GM21723 (cell line): Measurements from ENCODE around the gene RPL3.
A peak's percentile ranks its signal among the peaks of the same experiment; 100 is the strongest.

Experiments used
- ATAC-seq: cut with Tn5 transposase; IDR thresholded peaks from one replicate; pipeline ENCODE4 v1.9.1; 2021; ENCODE audit warnings: mild to moderate bottlenecking, moderate library complexity; ENCODE audit not compliant: unreplicated experiment

RPL3 gene

DNA sequence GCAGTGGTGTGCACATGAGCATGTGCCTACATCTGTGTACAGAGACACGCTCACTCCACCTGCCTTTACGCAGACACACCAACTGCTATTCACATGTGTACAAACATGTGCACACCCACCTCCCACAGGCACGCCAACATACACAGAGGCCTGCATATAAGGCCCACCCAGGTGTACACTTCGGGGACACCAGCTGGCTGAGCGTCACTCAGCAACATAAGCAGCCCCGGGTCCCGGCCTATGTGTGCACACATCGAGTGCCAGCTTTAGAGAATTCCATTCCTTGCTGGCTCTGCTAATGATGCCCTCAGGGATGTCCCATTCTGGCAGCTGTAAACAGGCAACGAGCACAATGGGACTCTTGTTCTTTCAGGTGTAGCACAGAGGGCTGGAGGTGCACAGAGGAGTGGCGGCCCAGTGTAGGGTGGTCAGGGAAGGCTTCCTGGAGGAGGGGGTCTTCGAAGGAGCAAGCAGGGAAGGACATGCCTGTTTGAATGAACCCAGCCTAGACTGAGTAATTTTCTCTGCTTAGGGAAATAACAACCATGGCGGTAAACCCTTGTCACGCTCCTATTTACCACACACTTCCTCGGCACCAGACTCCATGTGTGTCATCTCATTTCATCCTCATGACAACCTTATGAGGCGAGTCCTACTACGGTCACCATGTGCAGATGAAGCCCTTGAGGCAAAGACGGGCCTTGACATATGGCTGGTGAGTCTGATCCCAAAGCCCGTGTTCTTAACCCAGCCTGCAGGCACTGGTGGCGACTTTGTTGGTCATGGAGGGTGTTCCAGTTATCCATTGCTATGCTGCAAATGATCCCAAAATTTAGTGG lies 35.1 kb downstream of the RPL3 start:
- ATAC-seq, result no peak

DNA sequence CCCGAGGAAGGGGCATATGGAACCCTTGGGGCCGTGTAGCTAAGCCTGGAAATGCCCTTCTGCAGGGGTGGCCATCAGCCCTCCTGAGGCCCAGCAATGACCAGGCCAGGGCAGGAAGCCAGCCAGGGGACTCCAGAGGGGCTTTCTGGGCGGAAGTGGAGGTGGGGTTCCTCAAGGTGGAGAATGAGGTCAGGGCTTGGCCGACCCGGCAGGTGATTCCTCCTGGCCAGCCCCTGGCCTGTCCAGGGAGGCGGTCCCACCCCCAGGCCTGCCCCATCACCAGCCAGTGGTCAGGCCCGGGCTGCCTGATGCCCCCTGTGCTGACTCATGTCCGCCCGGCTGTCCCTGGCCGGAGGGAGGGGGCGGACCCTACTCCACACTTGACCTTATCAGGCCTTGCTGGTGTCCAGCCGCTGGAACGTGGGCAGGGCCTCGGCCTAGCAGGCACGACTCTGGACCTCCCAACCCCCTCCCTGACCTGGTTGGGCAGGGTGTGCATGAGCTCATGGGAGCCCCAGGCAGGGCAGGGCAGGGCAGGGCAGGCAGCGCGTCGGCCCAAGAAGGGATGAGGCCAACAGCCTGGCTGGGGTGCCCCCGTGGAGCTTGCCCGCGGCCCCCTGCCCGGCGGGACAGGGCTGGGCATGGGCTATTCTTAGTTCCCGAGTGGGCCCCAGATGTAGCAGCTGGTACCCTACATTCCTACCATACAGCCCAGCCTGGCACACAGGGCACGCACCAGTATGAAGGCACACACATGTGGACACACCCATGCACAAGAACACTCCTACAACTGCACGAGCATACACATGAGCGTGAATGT lies 35.9 kb downstream of the RPL3 start:
- no peak for ATAC-seq

DNA sequence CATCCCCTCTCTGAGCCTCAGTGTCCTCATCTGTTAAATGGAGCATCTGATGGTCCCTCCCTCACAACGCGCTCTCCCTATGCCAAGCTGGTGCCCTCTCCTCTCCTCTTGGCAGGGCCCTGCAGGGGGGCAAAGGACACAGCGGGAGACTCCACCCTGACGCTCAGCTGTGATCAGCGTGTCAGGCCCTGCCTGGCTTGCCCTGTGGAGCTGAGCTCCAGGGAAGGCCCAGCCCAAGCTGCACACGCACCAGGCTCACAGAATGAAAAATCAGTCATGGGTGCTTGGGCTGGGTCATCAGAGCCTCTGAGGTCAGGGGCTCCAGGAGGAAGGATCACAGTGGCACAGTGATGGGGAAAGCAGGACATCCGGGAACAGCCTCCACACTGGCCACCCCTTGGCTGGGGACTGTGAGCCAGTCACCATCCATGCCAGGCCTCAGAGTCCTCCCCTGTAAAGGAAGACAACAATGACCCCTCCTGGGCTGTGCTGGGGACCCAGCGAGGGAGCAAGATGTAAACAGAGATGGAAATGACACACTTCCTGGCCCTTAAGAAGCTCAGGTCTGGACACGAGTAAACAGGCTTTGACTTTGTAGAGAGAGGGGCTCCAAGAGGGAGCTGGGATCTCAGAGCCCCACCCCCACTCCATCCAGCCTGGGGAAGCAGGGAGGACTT lies 36.6 kb downstream of the RPL3 start:
- ATAC-seq, result no peak

DNA sequence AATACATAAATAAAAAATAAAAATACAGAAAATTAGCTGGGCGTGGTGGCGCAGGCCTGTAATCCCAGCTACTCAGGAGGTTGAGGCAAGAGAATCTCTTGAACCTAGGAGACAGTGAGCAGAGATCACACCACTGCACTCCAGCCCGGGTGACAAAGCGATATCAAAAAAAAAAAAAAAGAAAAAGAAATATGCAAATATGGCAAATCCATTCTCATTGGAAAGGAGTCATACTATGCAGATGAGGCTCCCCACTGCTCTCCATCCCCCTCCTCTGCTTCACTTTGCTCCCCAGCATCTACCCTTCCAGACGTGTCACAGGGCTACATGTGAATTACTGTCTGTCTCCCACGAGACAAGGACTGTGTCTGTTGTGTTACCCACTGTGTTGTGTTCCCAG lies 38.3 kb downstream of the RPL3 start:
- ATAC-seq, result no peak

DNA sequence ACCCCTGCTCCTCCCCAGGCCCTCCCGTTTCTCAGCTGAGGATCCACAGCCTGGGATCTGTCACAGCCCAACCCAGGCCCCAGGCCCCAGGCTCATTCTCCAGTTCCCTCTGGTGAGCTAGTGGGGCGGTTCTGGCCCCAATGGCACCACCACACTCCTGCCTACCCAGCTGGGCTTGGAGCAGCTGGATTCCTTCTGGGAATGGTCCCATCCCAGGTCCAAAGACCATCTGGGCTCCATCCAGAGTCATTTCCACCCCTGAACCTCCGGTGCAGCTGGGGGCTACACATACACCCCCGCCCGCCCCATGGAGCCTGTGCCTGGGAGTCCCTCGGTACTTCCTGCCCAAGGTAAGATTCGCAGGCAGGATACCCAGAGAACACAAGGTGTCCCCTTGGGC lies 39.2 kb downstream of the RPL3 start:
- no peak for ATAC-seq

DNA sequence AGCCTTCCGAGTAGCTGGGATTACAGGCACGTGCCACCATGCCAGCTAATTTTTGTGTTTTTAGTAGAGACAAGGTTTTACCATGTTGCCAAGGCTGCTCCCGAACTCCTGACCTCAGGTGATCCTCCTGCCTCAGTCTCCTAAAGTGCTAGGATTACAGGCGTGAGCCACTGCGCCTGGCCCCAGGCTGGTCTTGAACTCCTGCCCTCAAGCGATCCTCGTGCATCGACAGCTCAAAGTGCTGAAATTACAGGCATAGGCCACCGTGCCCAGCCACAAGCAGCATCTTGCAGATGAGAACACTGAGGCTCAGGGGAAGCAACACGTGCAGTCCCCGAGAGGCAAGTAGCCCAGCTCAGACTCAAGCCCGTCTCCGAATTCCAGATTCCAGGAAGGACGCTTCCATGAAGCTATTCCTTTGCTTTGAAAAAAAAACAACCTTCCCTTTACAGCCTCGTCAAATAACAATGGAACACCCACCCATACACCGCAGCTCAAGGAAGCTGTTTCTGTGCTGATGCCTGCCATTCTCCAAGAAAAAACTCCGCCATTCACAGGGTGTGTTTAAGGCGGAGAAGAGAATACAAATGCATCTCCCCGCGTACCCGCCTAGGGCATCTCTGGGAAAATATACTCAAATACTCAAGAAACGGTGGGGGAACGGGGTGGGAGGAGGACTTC lies 40.1 kb downstream of the RPL3 start:
- ATAC-seq, result no peak

DNA sequence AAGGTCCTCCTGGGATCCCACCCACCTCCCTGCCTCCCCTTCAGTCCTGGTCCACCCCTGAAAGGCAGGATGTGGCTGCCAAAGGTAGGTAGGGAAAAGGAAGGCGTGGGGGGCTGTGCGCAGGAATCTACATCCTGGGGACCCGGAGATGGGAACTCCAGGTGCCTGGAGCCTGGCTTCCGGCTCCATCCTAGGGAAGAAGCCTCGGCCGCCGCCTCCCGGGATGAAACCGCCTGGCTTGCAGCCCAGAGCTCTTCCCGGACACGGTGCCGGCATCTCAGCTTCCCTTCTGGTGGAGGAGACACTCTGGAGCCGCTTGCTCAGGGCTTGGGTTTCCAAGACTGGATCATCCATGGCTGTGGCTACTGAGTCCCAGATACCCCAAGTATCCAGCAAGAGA lies 41.4 kb downstream of the RPL3 start:
- ATAC-seq, result no peak

DNA sequence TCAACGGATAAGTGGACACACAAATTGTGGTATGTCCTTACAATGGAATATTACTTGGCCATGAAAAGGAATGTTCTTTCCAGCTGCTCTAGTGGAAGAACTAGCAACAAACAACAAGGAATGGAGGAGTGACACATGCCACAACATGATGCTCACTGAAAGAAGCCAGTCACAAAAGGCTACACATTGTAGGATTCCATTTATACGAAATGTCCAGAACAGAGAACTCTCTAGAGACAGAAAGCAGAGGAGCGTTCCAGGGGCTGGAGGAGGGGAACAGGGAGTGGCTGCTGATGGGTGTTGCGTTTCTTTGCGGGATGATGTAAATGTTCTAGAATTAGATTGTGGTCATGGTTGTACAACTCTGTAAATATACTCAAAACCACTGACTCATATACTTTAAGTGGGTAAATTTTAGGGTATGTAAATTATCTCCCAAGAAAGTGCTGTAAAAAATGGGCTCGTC lies 42.2 kb downstream of the RPL3 start:
- ATAC-seq, result no peak

DNA sequence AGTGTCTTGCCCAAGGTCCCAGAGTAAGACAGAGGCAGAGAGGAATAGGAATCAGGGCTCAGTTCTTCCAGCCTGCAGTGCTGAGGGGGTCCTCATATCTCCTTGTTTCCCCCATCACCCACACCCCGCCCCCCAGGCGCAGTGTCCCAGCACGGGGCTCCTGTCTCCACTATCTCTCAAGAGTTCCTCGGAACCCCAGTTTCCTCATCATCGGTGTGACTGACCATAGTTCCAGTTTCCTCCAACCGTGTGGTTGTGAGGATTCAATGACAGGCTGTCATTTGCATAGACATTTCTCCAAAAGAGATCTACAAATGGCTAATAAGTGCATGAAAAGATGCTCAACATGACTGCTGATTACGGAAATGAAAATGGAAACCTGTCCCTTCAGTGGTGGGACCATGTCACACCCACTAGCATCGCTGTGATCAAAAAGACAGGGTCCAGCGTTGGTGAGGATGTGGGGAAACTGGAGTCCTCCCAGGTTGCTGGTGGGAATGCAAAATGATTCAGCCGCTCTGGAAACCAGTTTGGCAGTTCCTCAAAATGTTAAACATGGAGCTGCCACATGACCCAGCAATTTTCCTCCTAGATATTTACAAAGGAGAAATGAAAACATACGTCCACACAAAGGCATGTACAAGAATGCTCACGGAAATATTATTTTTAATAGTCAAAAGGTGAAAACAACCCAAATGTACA lies 42.8 kb downstream of the RPL3 start:
- no peak for ATAC-seq

DNA sequence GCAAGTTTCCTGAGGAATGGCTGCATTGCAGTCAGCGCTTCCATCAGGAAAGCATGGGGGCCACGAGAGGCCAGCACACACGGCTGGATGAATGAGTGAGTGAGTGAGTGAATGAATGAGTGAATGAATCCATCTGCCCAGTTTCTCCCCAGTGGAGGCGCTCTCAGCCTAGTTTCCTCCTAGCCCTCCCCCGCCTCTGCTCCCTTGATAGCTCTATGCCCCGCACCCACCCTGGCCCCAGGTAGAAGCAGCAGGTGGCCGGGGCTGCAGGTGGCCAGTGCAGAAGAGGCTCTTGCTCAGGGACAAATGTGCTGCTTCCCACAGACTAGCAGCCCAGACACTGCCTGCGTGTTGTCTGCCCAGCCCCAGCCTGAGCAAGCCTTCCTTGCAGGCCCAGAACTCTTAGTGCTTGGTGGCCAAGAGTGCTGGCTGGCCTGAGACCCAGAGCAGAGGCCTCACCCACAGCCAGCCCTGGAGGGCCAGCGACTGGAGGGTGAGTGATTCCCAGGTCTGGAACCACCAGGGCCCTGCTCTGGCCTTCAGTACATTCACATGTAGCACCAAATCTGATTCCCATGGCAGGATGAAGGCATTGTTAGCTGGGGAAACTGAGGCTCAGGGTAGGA lies 43.5 kb downstream of the RPL3 start:
- ATAC-seq, result no peak

DNA sequence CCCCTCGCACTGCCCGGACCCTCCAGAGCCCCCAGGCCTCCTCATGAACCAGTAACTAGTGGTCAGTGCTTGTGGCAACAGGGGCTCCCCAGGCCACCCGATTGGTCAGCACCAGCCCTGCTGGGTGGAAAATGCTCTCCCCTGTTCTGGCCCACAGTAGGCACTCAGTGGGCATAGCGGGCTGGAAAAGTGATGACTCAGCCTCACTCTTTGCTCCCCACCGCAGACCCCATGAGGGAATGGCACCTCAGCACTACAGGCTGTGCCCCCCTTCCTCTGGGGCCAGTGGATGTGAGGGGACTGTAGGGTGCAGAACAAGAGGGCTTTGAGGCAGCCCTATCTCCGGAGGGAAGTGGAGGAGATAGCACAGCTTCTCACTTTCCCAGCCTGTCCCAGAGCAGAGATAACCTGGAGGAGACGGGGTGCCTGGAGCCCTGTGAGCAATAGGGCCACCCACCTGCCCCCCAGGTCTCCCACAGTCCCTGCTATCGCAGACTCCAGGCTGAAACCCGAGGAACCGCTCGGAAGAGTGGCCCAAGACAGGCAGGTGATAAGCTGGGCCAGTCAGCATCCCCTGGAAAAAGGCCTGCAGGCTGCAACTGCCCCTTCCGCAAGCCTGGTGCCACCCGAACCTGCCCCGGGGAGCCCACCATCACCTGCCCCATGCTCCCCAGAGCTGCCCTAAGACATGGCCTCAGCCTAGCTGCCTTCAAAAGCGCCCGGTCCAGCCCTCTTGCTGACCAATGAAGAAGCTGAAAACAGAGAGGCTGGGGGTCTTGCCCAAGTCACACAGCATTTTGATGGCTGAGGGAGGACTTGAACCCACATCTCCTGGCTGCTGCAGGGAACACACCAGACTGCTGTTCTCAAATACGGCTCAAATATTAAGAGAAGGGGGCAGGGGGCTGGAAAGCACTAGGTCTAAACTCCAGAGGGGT lies 45.2 kb downstream of the RPL3 start:
- no peak for ATAC-seq

DNA sequence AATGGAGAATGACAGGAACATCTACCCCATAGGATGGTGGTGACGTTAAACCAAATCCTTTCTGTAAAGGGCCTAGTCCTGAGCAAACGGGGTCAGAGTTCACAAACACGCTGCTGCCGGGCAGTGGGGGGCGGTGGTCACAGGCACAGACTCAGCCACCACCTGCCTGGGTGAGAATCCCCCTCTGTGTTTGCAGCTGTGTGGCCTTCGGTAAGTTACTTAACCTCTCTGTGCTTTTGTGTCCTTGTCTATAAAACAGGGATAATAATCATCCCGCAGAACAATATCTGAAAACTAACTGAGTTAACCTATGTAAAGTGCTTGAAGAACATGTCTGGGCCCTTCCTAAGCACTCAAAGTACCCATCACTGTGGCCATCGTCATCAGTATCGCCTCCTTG lies 48.6 kb downstream of the RPL3 start:
- ATAC-seq, result no peak

DNA sequence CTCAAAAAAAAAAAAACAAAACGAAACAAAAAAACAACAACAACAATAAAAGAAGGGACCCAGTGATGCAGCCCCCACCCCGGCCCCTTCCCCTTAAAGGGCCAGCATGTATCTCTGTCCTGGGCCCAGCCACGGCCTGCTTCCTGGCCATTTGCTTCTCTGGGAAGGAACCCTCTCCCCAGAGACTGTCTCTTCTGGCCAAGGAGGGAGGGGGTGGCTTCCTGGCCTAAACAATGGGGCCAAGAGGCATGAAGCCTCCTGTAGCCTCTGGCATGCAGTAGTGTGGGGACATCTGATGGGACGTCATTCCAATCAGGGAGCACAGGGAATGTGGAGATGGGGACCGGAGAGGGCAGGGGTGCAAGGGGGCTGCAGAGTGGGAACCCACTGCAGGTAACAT lies 49.1 kb downstream of the RPL3 start:
- no peak for ATAC-seq

DNA sequence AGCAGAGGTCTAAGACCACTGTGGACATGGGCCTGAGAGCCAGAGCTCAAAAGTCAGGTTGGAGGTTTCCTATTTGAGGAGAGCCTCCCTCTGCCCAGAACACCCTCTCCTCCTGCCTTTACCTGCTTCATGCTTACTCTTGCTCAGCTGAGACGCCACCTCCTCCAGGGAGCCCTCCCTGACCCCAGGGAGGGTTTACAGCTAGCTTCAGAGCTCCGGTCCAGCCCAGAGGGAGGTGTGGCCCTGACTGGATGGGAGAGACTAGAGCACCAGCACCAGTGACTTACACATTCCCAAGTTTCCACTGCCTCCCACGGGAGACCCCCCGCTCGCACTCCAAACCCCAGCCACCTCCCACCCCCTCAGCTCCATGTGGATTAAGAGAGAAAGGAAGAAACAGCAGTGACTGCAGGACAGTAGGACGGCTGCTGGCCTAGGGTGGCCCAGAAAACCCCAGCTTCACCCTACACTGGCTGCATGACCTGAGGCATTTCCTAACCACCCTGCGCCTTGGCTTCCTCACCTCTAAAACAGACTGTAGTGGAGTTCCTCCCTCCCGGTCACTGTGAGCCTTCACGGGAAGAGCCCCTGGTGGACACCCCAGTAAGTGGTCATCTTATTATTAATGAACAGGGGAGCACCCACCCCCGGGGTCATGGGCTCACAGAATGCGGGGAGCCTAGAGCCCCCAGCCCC lies 50.2 kb downstream of the RPL3 start:
- ATAC-seq, result no peak

DNA sequence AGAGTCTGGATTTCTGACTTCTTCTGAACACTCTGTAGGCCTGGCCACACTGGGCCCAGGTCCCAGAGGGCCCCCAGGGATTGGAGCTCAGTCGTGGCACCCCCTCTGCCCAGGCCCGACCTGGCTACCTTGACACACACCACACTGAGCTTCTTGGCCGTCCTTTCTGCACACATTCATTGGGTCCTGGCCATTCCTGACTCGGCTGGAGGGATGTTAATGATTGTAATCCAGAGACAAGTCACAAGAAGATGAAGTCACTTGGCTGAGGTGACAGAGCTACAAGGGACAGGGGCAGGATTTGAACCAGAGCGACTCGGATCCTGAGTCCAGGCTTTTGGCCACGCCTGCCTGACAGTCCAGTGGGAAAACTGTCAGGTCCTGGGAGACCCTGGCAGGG lies 50.8 kb downstream of the RPL3 start:
- ATAC-seq, result no peak

DNA sequence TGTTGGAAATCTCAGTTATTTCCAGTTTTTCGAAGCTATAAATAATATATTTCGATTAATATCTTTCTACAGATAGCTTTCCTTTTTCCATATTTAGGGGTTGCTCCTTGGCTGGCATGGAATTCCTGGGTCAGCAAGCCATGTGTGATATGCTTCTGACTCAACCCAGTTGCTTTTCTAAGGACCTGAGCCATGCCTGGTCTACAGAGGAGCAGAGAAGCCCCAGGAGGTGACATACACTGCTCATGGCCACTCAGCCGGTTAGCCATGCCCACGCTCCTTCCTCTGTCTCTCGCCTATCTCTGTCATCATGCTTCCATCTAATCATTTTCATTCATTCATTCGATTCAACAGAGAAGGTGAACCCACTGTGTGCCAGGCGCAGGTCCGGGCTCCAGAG lies 51.4 kb downstream of the RPL3 start:
- no peak for ATAC-seq

DNA sequence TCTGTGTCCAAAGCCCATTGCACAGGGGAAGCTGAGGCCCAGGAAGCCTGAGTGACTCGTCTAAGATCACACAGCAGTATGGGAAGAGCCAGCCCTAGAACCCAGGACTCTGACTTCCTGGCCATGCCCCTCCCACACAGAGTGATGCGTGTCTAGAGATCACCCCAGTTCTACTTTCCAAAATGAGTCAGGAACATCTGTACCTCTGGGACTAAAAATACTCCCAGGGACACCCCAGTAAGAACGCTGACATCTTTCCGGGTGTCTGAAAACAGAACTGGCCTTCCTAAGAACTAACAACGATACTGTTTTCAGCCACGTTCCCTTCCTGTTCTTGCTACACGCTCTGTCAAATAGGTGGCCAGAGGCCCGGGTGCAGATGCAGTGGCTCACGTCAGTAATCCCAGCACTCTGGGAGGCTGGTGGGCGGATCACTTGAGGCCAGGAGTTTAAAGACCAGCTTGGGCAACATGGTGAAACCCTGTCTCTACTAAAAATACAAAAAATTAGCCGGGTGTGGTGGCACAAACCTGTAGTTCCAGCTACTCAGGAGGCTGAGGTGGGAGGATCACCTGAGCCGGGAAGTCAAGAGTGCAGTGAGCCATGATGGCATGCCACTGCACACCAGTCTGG lies 52.9 kb downstream of the RPL3 start:
- peak; percentile 81 for ATAC-seq
